ENCODE measurements around the gene ZNF777. TPM values are rescaled to one million over a fixed set of nuclear protein-coding genes. Genes with fewer than 3 reads are reported as not detected.

Gene ZNF777
- total and polyA plus RNA-seq, 9 of the 15 experiments (the other 6 are each of a cell fraction or from before 2014, with no cell fraction given): 0.11 to 32.6 (median 9.0) TPM

GRCh38 chr7:149474309-149475120 lies 13.7 kb upstream of the ZNF777 start:
- CTCF ChIA-PET (ENCODE audit: low intra/inter-chr PET ratio): no interaction called here
- TF ChIP-seq NFYB (IDR thresholded peaks at IDR 0.05; ENCODE audit: extremely low read depth, insufficient read length) (no peak), RBFOX2 (IDR thresholded peaks at IDR 0.05; ENCODE audit: low read depth, low read length) (0 out of 2 replicates have a peak, but pooled peaks have one; percentile 9), SIRT6 (IDR thresholded peaks at IDR 0.05; ENCODE audit: low read depth, low read length) (no peak), TCF3 (CRISPR knock-in tag; IDR thresholded peaks at IDR 0.05) (no peak), RFX1 (IDR thresholded peaks at IDR 0.05) (no peak), CTCFL (IDR thresholded peaks at IDR 0.05; ENCODE audit: borderline replicate concordance, insufficient read depth, low read depth, low read length, poor library complexity, severe bottlenecking) (peak; percentile 68), ZNF696 (CRISPR knock-in tag; conservative IDR thresholded peaks at IDR 0.05) (no peak), ZNF134 (CRISPR knock-in tag; conservative IDR thresholded peaks at IDR 0.05) (no peak), SP2 (IDR thresholded peaks at IDR 0.05; ENCODE audit: extremely low read depth, low read depth, low read length, poor library complexity, severe bottlenecking) (no peak), PCBP1 (IDR thresholded peaks at IDR 0.05; ENCODE audit: low read depth, low read length, poor library complexity, severe bottlenecking) (no peak), POLR2G (IDR thresholded peaks at IDR 0.05; ENCODE audit: low read depth, low read length) (peak; percentile 32; the same call in 1 of the 2 replicates), HMGN3 (IDR thresholded peaks at IDR 0.05; ENCODE audit: borderline replicate concordance, extremely low read depth, insufficient read length, low read depth, low read length) (peak; percentile 17), FOS (IDR thresholded peaks at IDR 0.05; ENCODE audit: extremely low read depth, insufficient read length) (no peak), NUFIP1 (IDR thresholded peaks at IDR 0.05; ENCODE audit: partially characterized antibody) (no peak)
- TF ChIP-seq, protein P1, sequence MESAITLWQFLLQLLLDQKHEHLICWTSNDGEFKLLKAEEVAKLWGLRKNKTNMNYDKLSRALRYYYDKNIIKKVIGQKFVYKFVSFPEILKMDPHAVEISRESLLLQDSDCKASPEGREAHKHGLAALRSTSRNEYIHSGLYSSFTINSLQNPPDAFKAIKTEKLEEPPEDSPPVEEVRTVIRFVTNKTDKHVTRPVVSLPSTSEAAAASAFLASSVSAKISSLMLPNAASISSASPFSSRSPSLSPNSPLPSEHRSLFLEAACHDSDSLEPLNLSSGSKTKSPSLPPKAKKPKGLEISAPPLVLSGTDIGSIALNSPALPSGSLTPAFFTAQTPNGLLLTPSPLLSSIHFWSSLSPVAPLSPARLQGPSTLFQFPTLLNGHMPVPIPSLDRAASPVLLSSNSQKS (CRISPR knock-in tag; IDR thresholded peaks at IDR 0.05): no peak
- TF ChIP-seq, protein P2, sequence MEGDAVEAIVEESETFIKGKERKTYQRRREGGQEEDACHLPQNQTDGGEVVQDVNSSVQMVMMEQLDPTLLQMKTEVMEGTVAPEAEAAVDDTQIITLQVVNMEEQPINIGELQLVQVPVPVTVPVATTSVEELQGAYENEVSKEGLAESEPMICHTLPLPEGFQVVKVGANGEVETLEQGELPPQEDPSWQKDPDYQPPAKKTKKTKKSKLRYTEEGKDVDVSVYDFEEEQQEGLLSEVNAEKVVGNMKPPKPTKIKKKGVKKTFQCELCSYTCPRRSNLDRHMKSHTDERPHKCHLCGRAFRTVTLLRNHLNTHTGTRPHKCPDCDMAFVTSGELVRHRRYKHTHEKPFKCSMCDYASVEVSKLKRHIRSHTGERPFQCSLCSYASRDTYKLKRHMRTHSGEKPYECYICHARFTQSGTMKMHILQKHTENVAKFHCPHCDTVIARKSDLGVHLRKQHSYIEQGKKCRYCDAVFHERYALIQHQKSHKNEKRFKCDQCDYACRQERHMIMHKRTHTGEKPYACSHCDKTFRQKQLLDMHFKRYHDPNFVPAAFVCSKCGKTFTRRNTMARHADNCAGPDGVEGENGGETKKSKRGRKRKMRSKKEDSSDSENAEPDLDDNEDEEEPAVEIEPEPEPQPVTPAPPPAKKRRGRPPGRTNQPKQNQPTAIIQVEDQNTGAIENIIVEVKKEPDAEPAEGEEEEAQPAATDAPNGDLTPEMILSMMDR (IDR thresholded peaks at IDR 0.05 in 2 of 3, conservative IDR thresholded peaks at IDR 0.05 in 1 of 3; ENCODE audit: insufficient read depth in 2 of 3, low read depth in 1 of 3, low read length in 3 of 3): 0 out of 6 replicates have a peak, but pooled peaks of 2 of the 3 experiments have one; percentile 16 to 19

More at GRCh38 chr7:149474309-149475120, 13.7 kb upstream of the ZNF777 start:
- no peaks in the 10 kb centered on the region for H4K20me1 ChIP-seq (replicated peaks; ENCODE audit: control insufficient read depth, insufficient read depth, low read length)
- no TSS peak for BruUV-seq (replicated peaks)
- no peak overlapping the region for H3K27ac ChIP-seq (ENCODE audit: extremely low read depth, low read depth, low read length)
- H2AFZ ChIP-seq (ENCODE audit: low read depth, low read length): no peak overlapping the region
- 96% methylated on average over 73 of the region's 77 CpGs for WGBS (ENCODE audit: insufficient coverage, low coverage, missing lambda C conversion rate)
- no peaks in the 10 kb centered on the region for H3K9me1 ChIP-seq (ENCODE audit: control insufficient read depth, insufficient read depth, low read length)
- no peaks in the 10 kb centered on the region for H3K9me3 ChIP-seq (replicated peaks; ENCODE audit: control insufficient read depth, insufficient read depth, low read depth, low read length)
- DNase-seq (ENCODE audit: extremely low read depth in 1 of 4, low spot score in 3 of 4) (no peak), FAIRE-seq (no peak), ATAC-seq (no peak)
- no peak overlapping the region for H3K9ac ChIP-seq (ENCODE audit: insufficient read depth in 1 of 2, low read depth in 2 of 2, low read length in 2 of 2)
- H3K4me3 ChIP-seq: no peak overlapping the region
- in situ Hi-C loops (cut with MboI) (no loop called here), intact Hi-C loops (cut with micrococcal nuclease) (loop anchor here (5.0 kb wide), 1 partner anchor 687 kb away; no protein-coding TSS in a partner anchor)
- H3K79me2 ChIP-seq (ENCODE audit: control insufficient read depth, insufficient read depth, low read length): 0 out of 3 replicates have a peak, but pooled peaks cover 2% of the 10 kb centered on the region
- peaks cover 69% of the 10 kb centered on the region for H3K36me3 ChIP-seq (ENCODE audit: control insufficient read depth, insufficient read depth, low read length)
- POLR2A ChIA-PET: interaction anchor here (0.6 to 1.8 kb wide), 3 partner anchors 8 to 218 kb away, joined by 3 to 5 read pairs (median 4); partner anchors contain the start of gene ZNF777
- H3K4me2 ChIP-seq (ENCODE audit: insufficient read depth, low read length): no peak overlapping the region
- H3K27me3 ChIP-seq (ENCODE audit: control insufficient read depth in 2 of 2, insufficient read depth in 2 of 2, low read length in 2 of 2): no peaks in the 10 kb centered on the region
- H3K4me1 ChIP-seq (replicated peaks in 1 of 2; ENCODE audit: control insufficient read depth in 2 of 2, insufficient read depth in 2 of 2, low read length in 2 of 2): no peaks in the 10 kb centered on the region; a peak in 1 of 5 replicates

Measured in K562 (cell line).